HG03095 (cell line): ENCODE results near the gene FSCN2.
"Not testable (repeated sequence)": the region's sequence is repeated elsewhere in the genome, so short reads cannot be mapped to it uniquely, and the experiment has no call there.

Experiments
- ATAC-seq: cut with Tn5 transposase; IDR thresholded peaks from one replicate; pipeline ENCODE4 v1.9.1; 2021; ENCODE audit warnings: moderate library complexity; ENCODE audit not compliant: unreplicated experiment

Gene FSCN2

DNA sequence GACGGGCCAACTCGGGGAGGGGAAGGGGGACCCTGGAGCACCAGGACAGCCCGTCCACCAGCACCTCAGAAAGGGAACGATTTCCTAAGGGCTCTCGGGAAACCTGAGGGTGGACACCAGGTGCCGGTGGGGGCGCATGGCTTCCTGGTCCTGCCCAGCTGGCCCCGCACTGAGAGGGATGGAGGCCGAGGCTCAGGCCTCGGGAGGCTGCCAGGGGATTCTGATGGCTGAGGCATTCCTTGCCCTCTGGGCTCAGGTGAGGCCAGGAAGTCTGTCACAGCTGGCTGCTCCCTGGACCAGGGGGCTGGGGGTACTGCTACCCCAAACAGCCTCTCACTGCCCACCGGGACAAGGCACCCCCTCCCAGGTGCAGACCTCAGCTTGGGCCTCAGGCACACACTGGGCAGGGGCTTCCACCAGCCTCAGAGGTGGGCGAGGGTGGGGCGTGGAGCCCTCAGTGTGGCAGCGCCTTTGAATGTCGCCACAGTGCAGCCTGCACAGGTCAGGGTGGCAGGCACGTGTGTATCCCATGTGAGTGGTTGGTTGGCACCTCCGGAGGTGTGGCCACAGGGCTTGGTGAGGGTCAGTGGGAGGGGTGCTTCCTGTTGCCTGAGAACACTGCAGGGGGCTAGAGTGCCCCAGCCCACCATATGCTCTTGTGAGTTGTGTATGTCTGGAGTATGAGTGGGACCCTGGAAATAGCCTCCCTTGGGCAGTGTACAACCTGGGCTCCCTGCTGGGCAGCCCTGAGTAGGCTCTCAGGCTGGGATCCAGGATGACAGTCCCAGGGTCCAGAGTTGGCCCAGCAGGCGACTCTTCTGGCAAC, 3.9 kb upstream of the FSCN2 start:
- ATAC-seq: no peak

DNA sequence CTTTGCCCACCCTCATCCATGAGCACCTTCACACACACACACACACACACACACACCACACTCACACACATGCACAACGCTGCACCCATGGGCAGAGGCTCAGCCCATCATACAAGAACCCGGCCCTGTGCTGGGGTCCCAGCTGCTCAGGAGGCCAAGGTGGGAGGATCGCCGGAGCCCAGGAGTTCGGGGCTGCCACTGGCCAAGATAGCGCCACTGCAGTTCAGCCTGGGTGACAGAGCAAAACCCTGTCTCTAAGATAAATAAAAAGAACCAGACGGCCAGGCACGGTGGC, 3.4 kb upstream of the FSCN2 start:
- no peak for ATAC-seq

DNA sequence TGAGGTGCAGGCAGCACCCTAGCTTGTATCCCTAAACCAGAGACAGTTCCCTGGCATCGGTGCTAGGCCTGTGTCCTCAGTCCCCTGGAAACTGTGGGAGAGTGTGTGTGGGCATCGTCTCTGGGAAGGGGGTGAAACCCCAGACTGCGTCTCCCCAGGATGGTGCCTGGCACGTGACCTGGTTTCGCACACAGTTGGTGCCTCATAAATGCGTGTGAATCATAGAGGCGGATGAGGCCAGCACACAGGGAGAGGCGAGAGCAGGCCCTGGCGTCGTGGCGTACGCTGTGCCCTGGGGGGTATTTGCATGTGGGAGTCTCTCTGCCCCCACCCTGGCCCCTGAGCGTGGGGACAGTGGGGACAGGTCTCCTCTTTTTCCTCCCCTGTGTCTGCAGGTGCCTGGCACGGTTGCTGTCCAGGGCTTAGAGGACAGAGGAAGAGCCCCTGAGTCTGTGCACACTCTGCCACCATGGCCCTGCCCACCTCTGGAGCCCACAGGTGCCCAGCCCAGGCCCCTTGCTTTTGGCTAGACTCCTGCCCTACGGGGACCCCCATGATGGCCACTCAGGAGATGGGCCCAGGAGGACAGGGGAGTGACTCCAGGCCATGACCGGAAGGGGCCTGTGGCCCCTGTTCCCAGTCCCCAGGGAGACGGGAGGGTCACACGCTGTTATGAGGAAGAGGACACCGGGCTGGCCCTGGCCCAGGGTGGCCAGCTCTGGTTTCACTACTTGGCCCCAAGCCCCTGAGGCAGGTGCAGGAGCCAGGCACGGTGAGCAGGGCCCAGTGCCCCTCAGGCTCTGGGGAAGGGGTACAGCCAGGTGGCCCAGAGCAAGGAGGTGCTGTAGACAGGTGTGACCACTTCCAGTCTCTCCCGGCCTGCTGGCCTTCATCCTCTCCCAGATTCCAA, 1.3 kb upstream of the FSCN2 start:
- no peak for ATAC-seq

DNA sequence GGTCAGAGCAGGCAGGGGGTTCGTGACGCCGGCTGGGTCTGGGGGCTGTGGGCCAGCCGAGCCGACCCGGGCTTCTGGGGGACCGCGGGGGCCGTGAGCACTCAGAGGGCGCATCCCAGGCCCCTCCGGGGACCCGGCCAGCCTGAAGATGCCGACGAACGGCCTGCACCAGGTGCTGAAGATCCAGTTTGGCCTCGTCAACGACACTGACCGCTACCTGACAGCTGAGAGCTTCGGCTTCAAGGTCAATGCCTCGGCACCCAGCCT, 140 bp downstream of the FSCN2 start:
- no peak for ATAC-seq

DNA sequence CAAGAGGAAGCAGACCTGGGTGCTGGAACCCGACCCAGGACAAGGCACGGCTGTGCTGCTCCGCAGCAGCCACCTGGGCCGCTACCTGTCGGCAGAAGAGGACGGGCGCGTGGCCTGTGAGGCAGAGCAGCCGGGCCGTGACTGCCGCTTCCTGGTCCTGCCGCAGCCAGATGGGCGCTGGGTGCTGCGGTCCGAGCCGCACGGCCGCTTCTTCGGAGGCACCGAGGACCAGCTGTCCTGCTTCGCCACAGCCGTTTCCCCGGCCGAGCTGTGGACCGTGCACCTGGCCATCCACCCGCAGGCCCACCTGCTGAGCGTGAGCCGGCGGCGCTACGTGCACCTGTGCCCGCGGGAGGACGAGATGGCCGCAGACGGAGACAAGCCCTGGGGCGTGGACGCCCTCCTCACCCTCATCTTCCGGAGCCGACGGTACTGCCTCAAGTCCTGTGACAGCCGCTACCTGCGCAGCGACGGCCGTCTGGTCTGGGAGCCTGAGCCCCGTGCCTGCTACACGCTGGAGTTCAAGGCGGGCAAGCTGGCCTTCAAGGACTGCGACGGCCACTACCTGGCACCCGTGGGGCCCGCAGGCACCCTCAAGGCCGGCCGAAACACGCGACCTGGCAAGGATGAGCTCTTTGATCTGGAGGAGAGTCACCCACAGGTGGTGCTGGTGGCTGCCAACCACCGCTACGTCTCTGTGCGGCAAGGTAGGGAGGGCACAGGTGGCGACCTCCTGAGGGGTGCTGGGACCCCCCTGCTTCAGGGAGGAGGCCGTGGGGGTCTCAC, 667 bp downstream of the FSCN2 start:
- ATAC-seq: no peak

DNA sequence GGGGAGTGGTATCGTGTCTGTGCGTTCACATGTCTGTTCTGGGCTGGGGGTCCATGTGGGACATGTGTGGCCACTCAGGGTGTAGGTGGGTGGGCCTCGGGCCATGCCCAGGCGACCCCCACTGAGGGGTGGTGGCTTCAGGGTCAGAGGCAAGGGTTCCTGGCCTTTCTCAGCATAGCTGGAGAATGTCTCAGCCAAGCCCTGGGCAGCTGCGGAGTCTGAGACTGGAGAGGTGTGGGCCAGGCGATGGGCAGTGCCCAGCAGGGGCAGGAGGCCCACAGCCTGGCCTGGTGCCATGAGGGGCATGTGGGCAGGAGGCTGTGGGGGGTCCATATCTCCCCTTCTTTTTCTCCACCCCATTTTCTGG, 1.2 kb downstream of the FSCN2 start:
- no peak for ATAC-seq

DNA sequence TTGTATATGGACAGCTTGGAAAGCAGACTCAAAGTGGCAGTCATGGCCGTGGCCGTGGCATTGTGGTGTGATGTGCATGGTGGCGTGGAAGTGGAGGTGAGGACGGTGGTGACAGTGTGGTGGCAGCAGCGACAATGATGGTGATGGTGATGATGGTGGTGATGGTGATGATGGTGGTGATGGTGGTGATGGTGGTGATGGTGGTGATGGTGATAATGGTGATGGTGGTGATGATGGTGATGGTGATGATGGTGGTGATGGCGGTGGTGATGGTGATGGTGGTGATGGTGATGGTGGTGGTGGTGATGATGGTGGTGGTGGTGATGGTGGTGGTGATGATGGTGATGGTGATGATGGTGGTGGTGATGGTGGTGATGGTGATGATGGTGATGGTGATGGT, 2.8 kb downstream of the FSCN2 start:
- ATAC-seq: not testable (repeated sequence)

DNA sequence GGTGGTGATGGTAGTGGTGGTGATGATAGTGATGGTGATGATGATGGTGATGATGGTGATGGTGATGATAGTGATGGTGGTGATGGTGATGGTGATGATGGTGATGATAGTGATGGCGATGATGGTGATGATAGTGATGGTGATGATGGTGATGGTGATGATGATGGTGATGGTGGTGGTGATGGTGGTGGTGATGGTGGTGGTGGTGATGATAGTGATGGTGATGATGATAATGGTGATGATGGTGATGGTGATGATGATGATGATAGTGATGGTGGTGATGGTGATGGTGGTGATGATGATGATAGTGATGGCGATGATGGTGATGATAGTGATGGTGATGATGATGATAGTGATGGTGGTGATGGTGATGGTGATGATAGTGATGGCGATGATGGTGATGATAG, 3.8 kb downstream of the FSCN2 start:
- not testable (repeated sequence) for ATAC-seq

DNA sequence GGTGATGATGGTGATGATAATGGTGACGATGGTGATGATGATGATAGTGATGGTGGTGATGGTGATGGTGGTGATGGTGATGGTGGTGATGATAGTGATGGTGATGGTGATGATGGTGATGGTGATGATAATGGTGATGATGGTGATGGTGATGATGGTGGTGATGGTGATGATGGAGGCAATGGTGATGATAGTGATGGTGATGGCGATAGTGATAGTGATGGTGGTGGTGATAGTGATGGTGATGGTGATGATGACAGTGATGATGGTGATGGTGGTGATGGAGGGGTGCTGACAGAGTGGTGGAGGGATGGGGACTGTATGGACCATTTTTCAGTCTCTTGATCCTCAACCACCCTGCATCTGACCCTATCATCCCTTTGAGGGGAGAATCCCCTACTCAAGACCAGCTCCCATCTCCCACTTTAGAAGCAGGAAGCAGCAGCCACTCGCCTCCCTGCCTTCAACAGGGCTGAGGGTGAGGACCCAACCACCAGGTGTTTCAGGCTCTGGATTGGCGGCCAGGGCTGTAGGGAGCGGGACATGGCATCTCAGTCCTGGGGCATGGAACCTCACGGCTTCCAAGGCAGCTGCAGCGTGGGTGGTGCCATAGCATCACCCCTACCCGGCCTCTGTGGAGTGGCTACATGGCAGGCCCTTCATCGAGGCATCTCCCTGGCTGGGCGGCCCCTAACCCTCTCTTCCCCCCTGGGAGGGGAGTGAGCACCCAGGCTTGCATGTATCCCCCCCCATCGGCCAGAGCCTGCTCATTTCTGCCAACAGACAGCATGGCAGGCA, 4.5 kb downstream of the FSCN2 start:
- no peak for ATAC-seq

DNA sequence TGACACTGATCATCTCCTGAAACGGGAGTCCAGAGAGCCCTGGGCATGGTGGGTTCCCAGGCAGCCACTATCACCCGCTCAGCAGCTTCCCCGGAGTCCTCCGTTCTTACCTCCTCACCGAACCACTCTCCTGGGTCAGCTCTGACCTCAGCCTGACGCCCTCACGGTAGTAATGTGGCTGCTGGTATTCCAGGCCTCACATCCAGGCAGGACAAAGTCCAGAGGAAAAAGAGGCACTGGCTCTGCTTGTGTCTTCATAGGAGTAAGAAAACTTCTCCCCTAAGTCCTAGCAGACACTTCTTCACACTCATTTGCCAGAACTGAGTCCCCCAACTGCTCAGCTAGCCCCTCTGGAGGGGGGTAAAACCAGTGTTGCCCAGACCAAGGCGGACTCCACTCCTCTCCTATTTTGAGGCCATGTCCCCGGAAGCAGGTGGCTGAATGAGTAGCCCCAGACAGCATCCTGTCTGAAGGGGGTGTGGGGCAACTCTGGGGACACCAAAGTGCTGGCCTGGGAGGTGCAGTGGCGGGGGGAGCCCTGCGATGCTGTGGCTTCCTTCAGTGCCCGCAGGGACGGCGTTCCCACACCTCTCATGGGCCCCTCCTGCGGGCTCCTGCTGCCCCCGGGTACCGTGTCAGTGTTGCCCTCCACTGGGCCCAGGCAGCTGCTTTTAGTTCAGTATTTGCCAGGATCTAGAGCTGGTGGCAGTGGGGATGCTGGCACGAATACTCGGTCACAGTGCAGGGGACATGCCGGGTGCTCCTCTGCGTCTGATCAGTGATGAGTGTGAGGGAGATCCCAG, 5.4 kb downstream of the FSCN2 start:
- no peak for ATAC-seq

DNA sequence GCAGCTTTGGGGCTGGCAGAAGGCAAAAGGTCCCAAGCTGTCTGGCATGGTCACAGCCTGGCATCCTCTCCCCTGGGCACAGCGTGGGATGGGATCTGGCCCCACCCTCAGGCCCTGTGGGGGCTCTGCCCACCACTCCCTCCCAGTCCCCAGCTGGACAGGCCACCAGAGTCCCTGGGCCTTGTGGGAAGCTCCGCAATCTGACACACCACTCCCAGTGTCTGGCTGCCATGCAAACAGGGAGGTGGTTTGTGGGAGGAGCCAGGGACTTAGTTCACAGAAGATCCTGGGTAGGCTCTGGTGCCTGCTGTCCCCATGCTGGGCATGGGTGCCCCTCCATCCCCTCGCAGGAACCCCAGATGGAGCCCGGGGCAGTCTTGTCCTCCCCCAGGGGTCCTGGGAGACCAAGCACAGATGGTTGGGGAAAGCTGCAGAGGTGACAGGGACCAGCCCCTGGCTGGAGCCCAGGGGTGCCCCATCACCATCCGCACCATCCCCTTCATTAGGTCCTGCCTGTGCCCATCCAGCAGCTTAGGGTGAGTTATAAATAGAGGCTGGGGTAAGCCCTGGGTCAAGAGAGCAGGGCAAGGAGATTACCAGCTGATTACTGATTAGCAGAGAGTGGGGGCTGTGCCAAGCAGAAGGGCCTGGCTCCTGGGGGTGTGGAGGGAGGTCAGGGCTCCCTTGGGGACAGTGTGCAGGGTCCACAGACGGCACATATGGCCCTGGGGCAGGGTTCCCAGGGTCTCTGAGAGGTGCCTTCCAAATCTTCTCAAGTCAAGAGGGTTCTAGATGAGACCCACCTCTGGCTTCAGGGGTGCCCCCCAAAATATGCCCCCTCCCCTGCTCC, 6.2 kb downstream of the FSCN2 start:
- no peak for ATAC-seq

DNA sequence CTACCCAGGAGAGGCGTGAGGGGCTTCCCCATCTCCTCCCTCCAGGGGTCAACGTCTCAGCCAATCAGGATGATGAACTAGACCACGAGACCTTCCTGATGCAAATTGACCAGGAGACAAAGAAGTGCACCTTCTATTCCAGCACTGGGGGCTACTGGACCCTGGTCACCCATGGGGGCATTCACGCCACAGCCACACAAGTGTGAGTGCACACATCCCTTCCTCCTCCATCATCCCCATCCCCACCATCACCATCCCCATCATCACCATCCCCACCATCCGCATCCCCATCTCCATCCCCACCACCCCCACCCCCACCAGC, 6.8 kb downstream of the FSCN2 start:
- no peak for ATAC-seq

DNA sequence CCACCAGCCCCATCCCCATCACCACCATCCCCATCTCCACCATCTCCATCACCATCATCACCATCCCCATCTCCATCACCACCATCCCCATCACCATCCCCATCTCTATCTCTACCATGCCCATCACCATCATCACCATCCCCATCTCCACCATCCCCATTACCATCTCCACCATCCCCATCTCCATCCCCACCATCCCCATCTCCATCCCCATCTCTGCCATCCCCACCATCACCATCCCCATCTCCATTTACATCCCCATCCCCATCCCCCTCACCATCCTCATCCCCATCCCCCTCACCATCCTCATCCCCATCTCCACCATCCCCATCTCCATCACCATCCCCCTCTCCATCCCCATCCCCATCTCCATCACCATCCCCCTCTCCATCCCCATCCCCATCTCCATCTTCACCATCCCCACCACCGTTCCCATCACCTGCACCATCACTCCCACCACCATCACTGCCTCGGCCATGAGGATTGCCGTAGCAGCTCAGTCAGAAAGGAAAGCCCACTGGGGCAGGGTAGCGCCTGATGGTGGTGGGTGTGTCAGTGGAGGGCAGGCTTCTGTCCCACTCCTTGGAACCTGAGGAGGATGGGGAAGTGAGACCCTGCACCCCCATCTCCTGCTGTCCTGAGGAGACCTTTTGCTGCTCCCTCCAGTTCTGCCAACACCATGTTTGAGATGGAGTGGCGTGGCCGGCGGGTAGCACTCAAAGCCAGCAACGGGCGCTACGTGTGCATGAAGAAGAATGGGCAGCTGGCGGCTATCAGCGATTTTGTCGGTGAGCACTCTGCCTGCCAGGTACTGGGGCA, 7.5 kb downstream of the FSCN2 start:
- no peak for ATAC-seq

DNA sequence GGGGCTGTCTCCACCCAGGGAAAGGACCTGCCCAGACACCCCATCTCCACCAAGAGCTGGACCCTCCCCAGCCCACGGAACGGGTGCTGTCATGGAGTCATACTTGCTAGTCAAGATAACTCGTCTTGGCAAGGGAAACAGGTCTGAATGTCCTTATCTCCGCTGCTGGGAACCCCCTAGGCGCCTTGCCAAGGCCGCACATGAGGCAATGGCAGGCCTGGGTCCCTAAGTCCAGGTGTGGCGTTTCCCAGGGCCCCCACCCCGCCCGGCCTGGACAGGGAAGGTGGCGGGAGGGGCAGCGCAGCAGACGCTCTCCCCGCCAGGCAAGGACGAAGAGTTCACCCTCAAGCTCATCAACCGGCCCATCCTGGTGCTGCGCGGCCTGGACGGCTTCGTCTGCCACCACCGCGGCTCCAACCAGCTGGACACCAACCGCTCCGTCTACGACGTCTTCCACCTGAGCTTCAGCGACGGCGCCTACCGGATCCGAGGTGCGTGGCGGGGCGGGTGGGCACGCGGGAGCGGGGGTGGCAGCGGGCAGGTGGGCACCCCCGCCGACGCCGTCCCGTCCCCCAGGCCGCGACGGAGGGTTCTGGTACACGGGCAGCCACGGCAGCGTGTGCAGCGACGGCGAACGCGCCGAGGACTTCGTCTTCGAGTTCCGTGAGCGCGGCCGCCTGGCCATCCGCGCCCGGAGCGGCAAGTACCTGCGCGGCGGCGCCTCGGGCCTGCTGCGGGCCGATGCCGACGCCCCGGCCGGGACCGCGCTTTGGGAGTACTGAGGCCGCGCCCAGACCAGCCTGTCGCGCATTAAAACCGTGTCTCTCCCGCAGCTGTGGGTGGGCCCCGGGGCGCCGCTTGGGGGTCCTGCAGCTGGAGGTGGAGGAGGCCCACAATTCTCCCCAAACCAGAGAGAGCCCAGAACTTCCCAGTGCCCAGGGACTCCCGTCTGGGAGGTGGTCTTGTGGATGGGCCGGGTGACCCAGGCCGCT, 8.4 kb downstream of the FSCN2 start:
- no peak for ATAC-seq

DNA sequence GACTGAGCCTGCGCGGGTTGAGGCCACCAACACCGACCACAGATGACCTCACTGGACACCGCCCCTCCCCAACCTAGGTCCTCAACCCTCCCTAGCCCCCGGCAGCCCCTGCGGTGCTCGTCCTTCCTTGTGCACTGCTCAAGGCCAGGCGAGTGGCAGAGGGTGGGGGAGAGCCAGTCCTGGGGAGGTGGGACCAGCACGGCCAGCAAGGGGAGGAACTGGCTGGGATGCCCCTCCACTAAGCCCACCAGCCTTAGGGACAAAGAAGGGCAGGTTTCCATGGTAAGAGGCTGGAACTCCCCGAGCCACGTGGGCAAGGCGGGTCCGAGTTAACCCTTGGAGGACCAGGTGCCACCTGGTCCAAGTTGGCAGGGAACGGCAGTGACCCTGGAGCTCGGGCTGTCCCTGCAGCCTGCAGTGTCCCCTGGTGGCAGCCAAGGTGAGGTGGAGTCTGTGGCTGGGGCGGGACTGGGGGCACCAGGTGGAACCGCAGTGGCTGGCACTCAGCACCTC, 9.2 kb downstream of the FSCN2 start:
- no peak for ATAC-seq

DNA sequence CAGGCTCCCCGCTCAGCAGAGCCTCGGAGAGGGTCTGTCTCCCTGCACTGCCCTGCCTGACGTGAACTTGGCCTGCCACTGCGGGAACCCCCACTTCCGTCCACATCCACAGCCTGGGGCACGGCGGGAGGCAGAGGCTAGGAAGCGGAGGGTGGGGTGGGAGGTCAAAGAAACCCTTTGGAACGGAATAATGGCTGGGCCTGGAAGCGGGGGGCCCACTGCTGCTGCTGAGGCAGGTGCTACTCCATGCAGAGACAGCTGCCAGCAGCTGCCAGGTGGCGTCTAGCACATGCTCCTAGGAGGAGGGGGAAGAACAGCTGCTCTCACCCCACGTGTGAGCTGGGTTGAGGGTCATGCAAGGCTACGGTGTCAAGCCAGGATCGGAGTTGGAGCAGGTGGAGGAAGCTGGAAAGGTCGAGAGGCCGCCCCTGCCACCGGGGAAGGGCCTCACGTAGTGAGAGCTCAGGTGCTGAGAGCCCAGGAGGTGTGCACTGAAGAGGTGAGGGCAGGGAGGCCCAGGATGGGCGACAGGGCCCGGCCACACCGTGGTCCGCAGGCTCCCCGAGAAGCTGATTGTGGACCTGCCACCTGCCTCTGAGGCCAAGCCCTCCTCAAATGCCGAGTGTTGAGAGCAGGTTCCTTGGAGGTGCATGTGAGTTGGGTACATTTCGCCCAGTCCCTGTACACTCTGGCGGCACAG, 9.8 kb downstream of the FSCN2 start:
- no peak for ATAC-seq
